Osteoblast (primary cell): ENCODE measurements around the gene TTC1. TPM values are rescaled to one million over a fixed set of nuclear protein-coding genes. Genes with fewer than 3 reads are reported as not detected.
"Not testable (repeated sequence)": the region's sequence is repeated elsewhere in the genome, so short reads cannot be mapped to it uniquely, and the experiment has no call there.

Source experiments
- DNase-seq: peaks from one replicate; pipeline ENCODE4 v3.0.0; 2011; ENCODE audit warnings: low spot score, mixed read lengths; ENCODE audit not compliant: insufficient read length; ENCODE audit errors: missing footprints
- H2AFZ ChIP-seq: 2 replicates; pipeline ENCODE4 v1.6.0; 2011; ENCODE audit warnings: mild to moderate bottlenecking, low read length
- H3K27ac ChIP-seq: 2 replicates; pipeline ENCODE4 v1.5.1; 2011; ENCODE audit warnings: mild to moderate bottlenecking, low read depth, low read length, moderate library complexity
- H3K27me3 ChIP-seq: 2 replicates; pipeline ENCODE4 v1.6.0; 2012; ENCODE audit warnings: mild to moderate bottlenecking, control low read depth, inconsistent platforms, low read length, moderate library complexity; ENCODE audit not compliant: insufficient read depth
- H3K36me3 ChIP-seq: 2 replicates; pipeline ENCODE4 v1.5.1; 2011; ENCODE audit warnings: mild to moderate bottlenecking, low read length, control low read depth, moderate library complexity; ENCODE audit not compliant: insufficient read depth
- H3K4me1 ChIP-seq: 2 replicates; pipeline ENCODE4 v1.5.1; 2011; ENCODE audit warnings: mild to moderate bottlenecking, low read length, control low read depth, moderate library complexity; ENCODE audit not compliant: insufficient read depth
- H3K4me2 ChIP-seq: 2 replicates; pipeline ENCODE4 v1.6.0; 2011; ENCODE audit warnings: mild to moderate bottlenecking, low read length; ENCODE audit not compliant: insufficient read depth
- H3K4me3 ChIP-seq: fragments of 200-600 bp; sonication (generic); 3 replicates; pipeline ENCODE4 v1.5.1; 2012; ENCODE audit warnings: mild to moderate bottlenecking, low read length, inconsistent platforms; ENCODE audit not compliant: insufficient read depth
- H3K79me2 ChIP-seq: 2 replicates; pipeline ENCODE4 v1.6.0; 2012; ENCODE audit warnings: mild to moderate bottlenecking, low read length, control low read depth, inconsistent platforms; ENCODE audit not compliant: insufficient read depth
- H3K9me3 ChIP-seq: 2 replicates; pipeline ENCODE4 v1.5.1; 2011; ENCODE audit warnings: low read depth, low read length, control low read depth
- H4K20me1 ChIP-seq: 2 replicates; pipeline ENCODE4 v1.6.0; 2012; ENCODE audit warnings: mild to moderate bottlenecking, low read length, control low read depth; ENCODE audit not compliant: insufficient read depth
- CTCF ChIP-seq: IDR thresholded peaks from 2 replicates; pipeline ENCODE4 v1.5.1; 2011; ENCODE audit warnings: mild to moderate bottlenecking, low read depth, low read length, moderate library complexity; ENCODE audit errors: extremely low read depth
- total RNA-seq: library from RNA; depleted of rRNA; stranded (reverse); fragments of >200 nt; gene quantifications from 2 replicates; pipeline ENCODE4 v1.2.3, GENCODE V29; 2012

Gene TTC1
- total RNA-seq, 1 donor, result 49.9 TPM

DNA sequence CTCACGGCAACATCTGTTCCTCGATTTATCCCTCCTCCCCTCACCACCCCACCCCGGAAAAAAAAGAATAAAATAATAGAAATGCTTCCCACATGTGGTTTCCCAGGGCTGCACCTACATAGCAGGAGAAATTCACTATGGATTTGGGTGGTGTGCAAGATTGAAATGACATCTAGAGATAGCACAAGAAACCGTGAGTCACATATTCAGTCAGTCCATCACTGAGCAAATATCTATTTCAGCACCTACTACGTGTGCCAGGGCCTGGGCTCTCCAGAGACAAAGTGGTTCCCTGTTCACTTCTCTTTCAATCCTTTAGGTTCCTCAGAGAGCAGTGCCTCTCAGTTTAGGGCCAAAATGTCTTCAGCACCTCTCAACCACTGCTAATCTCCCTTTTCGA lies 45.0 kb upstream of the TTC1 start:
- no peaks in the 10 kb centered on the region for H3K36me3 ChIP-seq
- no peak for TF ChIP-seq CTCF
- no peak overlapping the region for H3K4me2 ChIP-seq
- no peak for DNase-seq
- peaks cover 3% of the 10 kb centered on the region for H3K4me1 ChIP-seq
- no peak overlapping the region for H3K27ac ChIP-seq
- H3K4me3 ChIP-seq, result no peak overlapping the region
- H3K9me3 ChIP-seq, result no peaks in the 10 kb centered on the region
- H3K27me3 ChIP-seq, result no peaks in the 10 kb centered on the region
- H4K20me1 ChIP-seq, result no peaks in the 10 kb centered on the region
- H3K79me2 ChIP-seq, result no peaks in the 10 kb centered on the region
- H2AFZ ChIP-seq, result no peak overlapping the region

- Histone ChIP-seq H3K27ac (no peak overlapping the region), H3K4me2 (peak overlapping the region; percentile 62), H3K79me2 (no peaks in the 10 kb centered on the region), H3K4me3 (peak overlapping the region; percentile 21), H2AFZ (peak overlapping the region; percentile 75), H3K27me3 (no peaks in the 10 kb centered on the region), H3K4me1 (peaks cover 12% of the 10 kb centered on the region), H3K36me3 (no peaks in the 10 kb centered on the region), H3K9me3 (no peaks in the 10 kb centered on the region), H4K20me1 (no peaks in the 10 kb centered on the region)
- DNase-seq, result peak; percentile 91
- peak; percentile 80 for TF ChIP-seq CTCF
Observed at GRCh38 chr5:159965031-159965837, 43.7 kb upstream of the TTC1 start.

- not testable (repeated sequence) for H2AFZ ChIP-seq, H3K27me3 ChIP-seq, H3K27ac ChIP-seq, H3K9me3 ChIP-seq, H3K79me2 ChIP-seq, H4K20me1 ChIP-seq, H3K36me3 ChIP-seq, DNase-seq, H3K4me3 ChIP-seq, H3K4me2 ChIP-seq
- H3K4me1 ChIP-seq, result peaks cover 17% of the 10 kb centered on the region
Observed at GRCh38 chr5:159965838-159966128, 43.2 kb upstream of the TTC1 start.

DNA sequence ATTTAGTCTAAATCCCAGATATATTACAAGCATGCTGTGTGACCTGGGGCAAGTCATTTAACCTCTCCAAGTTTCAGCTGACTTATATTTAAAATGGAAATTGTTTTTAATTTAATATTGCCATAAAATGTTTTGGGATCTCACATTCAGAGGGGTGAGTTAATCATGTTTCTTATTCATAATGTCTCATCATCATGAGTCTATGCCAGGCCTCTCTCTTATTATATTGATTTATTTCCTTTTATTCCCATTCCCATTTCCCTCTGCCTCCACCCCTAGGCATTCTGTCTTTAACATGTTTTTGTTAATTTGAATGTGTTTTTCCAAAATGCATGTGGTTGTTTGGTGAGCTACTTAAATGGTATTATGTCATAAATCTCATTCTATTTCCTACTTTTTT lies 39.0 kb upstream of the TTC1 start:
- peaks cover 33% of the 10 kb centered on the region for H3K4me1 ChIP-seq
- no peaks in the 10 kb centered on the region for H3K27me3 ChIP-seq
- H3K4me2 ChIP-seq, result no peak overlapping the region
- H3K9me3 ChIP-seq, result no peaks in the 10 kb centered on the region
- H3K4me3 ChIP-seq, result no peak overlapping the region
- TF ChIP-seq CTCF, result no peak
- DNase-seq, result peak; percentile 88
- no peaks in the 10 kb centered on the region for H3K36me3 ChIP-seq
- H3K79me2 ChIP-seq, result no peaks in the 10 kb centered on the region
- H2AFZ ChIP-seq, result no peak overlapping the region
- no peaks in the 10 kb centered on the region for H4K20me1 ChIP-seq
- H3K27ac ChIP-seq, result no peak overlapping the region
